ENCODE measurements around the gene PPP6R2. TPM values are rescaled to one million over a fixed set of nuclear protein-coding genes. Genes with fewer than 3 reads are reported as not detected.

PPP6R2 gene
- total RNA-seq, 1 experiment from 2014 or later = 61.3 TPM

DNA sequence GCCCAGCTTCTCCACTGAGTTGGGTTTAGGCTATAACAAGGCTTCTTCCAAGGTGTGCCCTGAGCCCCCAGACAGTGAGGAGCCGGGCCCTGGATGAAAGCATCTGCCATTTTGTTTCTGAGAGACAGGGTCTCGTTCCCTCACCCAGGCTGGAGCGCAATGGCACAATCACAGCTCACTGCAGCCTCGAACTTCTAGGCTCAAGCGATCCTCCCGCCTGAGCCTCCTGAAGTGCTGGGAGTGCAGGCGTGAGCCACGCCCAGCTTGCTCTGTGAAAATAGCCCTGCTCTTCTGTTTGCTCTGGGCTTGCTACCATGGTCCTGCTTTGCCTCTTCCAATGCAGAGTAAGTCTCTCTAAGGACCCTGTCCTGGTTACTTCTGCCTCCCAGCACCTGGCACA is 23.0 kb upstream of the PPP6R2 start:
- Histone ChIP-seq H2AFZ (ENCODE audit: low read depth, low read length, poor library complexity, severe bottlenecking) (no peak overlapping the region), H3K4me2 (ENCODE audit: low read length) (no peak overlapping the region), H3K27me3 (ENCODE audit: insufficient read depth, low read length) (no peaks in the 10 kb centered on the region), H4K20me1 (ENCODE audit: insufficient read depth) (no peaks in the 10 kb centered on the region), H3K36me3 (ENCODE audit: control insufficient read depth in 1 of 2, insufficient read depth in 2 of 2, low read length in 2 of 2) (no peaks in the 10 kb centered on the region), H3K27ac (ENCODE audit: low read depth, low read length) (no peak overlapping the region), H3K9me3 (ENCODE audit: control insufficient read depth in 1 of 2, insufficient read depth in 1 of 2, low read depth in 1 of 2, low read length in 2 of 2) (no peaks in the 10 kb centered on the region), H3K79me2 (ENCODE audit: insufficient read depth, low read length) (no peaks in the 10 kb centered on the region), H3K4me1 (ENCODE audit: control insufficient read depth in 1 of 2, insufficient read depth in 2 of 2, low read length in 2 of 2) (peaks cover 14 to 19% of the 10 kb centered on the region in 2 experiments), H3K4me3 (replicated peaks in 1 of 2; ENCODE audit: low read depth in 1 of 2, low read length in 2 of 2) (no peak overlapping the region), H3K9ac (ENCODE audit: low read length) (no peak overlapping the region), H3K9me2 (ENCODE audit: insufficient read depth) (no peaks in the 10 kb centered on the region)
- ChIA-PET CTCF (interaction anchor here (1.6 kb wide), 1 partner anchor 8 kb away, joined by 3 read pairs; no protein-coding TSS in a partner anchor), POLR2A (no interaction called here), RAD21 (ENCODE audit: low non-redundant PET in 1 of 2, low total read pairs in 2 of 2, uncharacterized antibody in 2 of 2, unreplicated experiment in 2 of 2) (no interaction called here)
- intact Hi-C loops (cut with micrococcal nuclease) = no loop called here
- no peak for DNase-seq (ENCODE audit: low read depth, low spot score)
- TF ChIP-seq YY1 (IDR thresholded peaks at IDR 0.05; ENCODE audit: extremely low read depth, insufficient replicate concordance, low read depth, low read length) (no peak), EZH2 (IDR thresholded peaks at IDR 0.05) (no peak), RAD21 (IDR thresholded peaks at IDR 0.05; ENCODE audit: low read depth) (no peak), TCF7L2 (IDR thresholded peaks at IDR 0.05; ENCODE audit: borderline replicate concordance, extremely low read depth, insufficient read depth, insufficient read length) (no peak), SRF (IDR thresholded peaks at IDR 0.05; ENCODE audit: low read depth) (no peak)
- TF ChIP-seq, protein P1, sequence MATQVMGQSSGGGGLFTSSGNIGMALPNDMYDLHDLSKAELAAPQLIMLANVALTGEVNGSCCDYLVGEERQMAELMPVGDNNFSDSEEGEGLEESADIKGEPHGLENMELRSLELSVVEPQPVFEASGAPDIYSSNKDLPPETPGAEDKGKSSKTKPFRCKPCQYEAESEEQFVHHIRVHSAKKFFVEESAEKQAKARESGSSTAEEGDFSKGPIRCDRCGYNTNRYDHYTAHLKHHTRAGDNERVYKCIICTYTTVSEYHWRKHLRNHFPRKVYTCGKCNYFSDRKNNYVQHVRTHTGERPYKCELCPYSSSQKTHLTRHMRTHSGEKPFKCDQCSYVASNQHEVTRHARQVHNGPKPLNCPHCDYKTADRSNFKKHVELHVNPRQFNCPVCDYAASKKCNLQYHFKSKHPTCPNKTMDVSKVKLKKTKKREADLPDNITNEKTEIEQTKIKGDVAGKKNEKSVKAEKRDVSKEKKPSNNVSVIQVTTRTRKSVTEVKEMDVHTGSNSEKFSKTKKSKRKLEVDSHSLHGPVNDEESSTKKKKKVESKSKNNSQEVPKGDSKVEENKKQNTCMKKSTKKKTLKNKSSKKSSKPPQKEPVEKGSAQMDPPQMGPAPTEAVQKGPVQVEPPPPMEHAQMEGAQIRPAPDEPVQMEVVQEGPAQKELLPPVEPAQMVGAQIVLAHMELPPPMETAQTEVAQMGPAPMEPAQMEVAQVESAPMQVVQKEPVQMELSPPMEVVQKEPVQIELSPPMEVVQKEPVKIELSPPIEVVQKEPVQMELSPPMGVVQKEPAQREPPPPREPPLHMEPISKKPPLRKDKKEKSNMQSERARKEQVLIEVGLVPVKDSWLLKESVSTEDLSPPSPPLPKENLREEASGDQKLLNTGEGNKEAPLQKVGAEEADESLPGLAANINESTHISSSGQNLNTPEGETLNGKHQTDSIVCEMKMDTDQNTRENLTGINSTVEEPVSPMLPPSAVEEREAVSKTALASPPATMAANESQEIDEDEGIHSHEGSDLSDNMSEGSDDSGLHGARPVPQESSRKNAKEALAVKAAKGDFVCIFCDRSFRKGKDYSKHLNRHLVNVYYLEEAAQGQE (IDR thresholded peaks at IDR 0.05; ENCODE audit: low read depth) = no peak
- TF ChIP-seq, protein P2, sequence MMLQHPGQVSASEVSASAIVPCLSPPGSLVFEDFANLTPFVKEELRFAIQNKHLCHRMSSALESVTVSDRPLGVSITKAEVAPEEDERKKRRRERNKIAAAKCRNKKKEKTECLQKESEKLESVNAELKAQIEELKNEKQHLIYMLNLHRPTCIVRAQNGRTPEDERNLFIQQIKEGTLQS (IDR thresholded peaks at IDR 0.05) = no peak
- ATAC-seq = no peak
- no TSS peak for BruUV-seq (replicated peaks)
